ENCODE data around the gene BRME1.
"Not testable (repeated sequence)": the region's sequence is repeated elsewhere in the genome, so short reads cannot be mapped to it uniquely, and the experiment has no call there.

Gene BRME1

DNA sequence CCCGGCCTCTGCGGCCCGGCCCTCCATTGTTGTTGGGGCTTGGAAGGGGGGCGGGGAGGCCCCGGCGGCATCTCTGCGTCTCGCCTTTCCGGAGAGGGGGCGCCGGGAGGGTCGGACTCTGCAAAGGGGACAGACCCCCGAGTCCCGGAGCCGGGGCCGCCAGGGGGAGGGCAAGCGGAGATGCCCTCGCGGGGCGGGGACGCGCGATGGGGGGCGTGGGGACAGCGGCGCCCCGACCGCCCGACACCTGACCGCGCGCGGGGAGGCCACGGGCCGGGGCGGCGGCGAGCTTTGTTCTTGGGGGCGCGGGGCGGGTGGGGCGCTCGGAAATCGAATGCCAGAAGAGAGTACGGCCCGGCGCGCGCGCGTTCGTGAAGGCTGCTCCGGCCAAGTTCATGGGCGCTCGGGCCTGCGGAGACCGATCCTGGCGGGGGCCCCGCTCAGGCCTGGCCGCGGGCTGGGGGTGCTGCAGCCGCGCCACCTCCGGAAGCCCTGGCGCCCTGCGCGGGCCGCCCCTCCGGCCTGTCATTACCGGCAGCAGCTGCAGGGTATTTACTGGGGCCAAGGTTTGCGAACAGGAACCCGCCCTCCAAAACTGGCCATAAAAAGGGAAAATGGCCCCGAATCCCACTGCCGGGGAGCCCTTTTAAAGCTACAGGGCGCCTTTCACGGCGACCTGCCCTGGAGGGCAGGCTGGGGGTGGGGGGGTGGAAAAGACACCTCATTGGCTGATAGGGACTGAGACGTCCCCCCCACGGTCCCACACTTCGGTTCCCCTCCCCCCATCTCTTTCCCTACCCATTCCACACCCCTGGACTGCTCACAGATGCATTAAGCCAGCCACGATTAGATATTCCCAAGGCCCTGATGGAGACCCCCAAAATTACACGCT is 40.1 kb downstream of the BRME1 start:
- no peak for DNase-seq (ENCODE audit: low spot score)

DNA sequence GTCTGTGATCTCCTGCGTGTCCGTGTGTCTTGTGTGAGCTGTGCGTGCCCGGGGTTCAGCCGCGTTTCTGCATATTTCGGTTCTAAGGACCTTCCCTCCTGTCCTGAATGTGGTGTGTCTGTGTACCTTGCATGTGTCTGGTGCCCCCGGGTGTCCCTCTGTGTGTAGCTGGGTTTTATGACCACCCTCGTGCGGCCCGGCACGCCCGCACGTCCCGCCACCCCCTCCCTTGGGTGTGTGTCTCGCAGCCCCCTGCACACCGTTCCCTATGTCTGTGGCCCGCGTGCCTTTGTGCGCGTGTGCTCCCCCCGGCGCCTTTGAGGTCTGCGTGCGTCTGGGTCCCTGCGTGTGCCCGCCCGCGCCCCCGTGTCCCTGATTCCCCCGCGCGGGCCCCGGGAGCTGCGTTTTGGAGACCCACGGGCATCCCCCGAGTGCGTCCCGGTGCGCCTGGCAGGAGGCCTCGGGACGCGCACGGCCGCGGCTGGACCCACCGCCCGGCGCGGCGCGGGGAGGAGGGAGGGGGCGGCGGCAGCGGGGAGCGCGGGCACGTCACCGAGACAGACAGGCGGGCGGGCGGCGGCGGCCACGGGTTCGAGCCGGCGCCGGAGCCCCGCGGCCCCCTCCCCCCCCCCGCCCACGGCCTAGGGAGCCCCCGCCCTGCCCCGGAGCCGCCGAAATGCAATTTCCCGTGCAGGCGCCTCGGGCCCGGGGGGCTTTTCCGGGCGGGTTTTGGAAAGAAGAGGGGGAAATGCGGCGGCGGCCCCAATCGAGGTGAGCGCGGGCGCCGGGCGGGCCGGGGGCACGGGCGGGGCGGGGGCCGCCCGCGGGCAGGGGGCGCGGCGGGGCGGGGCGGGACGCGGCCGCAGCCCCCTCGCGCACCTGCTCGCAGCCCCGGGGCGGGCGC is 41.0 kb downstream of the BRME1 start:
- DNase-seq (ENCODE audit: low spot score) = no peak

DNA sequence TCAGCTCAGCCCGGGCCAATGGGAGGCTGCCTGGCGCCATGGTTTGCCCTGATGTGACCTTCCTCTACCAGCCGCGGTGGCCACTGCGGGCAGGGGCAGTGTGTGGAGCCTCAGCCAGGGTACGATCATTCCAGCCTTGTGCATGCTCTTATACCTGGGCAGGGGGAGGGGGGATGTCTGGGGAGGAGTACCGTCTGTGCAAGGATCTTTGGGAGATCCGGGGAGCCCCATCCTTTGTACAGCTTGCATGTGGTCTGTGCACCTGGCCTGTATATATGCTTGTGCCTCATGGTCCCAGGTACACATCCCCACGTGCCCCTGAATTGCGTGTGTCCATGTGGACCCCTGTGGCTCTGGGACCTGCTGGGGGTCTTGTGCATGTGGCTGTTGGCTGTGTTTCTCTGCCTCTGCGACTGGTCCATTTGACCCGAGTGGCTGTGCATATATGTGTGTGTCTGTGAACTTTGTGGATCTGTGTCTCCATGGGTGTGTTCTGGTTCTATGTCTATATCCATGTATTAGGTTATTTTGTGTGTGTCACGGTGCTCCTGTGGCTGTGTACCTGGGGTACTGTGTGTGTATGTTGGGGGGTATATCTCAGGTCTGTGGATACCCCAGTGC is 41.8 kb downstream of the BRME1 start:
- DNase-seq (ENCODE audit: low spot score) = no peak

DNA sequence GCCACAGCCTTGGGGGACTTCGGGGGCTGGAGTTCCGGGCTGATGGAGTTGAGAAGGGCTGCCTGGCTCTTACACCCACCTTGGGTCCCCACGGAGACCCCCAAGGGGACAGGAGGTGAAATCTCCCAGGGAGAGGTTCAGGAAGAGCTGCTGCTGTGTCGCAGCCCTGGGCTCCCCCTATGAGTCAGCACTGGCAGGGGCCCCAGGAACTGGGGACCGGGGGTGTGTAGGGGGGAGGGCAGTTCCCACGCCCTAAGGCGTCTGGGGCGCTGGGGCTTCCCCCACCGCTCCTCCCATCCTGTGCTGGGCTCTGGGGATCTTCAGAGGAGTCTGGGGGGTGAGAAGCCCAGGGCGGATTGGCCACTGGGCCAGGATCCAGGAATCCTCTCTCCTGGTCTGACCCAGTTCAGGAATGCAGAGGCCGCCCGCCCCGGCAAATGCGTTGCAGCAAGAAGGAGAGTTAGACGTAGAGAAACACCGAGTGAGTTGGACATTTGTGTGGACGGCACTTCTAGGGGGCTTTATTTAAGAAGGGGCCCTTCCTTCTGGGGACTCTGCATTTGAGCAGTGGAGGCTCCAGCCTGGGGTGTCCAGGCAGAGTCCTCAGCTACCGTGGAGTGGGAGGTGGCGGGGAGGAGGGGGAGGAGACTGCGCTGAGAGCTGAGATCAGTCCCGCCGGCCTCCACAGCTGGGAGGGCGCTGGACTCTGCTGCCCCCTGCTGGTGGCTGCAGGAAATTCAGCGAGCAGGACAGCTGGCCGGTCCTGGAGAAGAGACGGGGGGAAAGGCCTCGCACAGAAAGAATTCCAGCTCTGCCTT is 44.0 kb downstream of the BRME1 start:
- DNase-seq (ENCODE audit: low spot score) = peak; percentile 90

DNA sequence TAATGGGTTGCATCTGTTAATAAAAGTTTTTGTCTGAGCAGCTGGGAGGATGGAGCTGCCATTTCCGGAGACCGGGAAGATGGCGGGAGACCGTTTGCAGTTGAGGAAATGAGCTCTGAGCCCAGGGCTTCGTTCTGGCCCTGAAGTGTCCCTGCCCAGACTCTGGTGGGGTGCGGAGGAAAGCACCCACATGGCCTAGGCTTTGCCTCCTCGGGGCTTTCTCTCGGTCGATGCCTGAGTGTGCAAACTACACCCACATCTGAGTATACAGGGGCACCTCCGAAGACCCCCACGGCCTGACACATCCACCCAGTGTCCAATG is 44.6 kb downstream of the BRME1 start:
- DNase-seq (ENCODE audit: low spot score) = no peak

DNA sequence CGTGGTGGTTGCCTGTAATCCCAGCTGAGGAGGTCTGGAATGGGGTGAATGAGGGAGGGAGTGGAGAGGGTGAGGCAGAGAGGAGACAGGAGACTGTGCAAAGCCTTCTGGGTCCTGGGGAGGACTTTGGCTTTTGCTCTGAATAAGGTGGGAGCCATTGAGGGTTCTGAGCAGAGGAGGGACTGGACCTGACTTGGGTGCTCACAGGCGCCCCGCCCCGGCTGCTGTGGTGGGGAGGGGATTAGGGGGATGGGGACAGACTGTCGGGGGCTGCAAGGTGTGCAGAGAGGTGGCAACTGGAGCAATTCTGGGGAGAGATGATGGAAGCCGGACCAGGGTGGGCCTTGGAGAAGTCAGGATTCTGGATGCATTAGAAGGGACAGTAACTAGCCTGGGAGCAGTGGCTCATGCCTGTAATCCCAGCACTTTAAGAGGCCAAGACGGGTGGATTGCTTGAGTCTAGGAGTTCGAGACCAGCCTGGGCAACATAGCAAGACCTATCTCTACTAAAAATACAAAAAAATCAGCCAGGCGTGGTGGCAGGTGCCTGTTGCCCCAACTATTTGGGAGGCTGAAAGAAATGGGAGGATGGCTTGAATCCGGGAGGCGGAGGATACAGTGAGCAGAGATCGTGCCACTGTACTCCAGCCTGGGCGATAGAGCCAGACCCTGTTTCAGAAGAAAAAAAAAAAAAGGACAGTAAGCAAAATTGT is 45.1 kb downstream of the BRME1 start:
- DNase-seq (ENCODE audit: low spot score) = no peak

DNA sequence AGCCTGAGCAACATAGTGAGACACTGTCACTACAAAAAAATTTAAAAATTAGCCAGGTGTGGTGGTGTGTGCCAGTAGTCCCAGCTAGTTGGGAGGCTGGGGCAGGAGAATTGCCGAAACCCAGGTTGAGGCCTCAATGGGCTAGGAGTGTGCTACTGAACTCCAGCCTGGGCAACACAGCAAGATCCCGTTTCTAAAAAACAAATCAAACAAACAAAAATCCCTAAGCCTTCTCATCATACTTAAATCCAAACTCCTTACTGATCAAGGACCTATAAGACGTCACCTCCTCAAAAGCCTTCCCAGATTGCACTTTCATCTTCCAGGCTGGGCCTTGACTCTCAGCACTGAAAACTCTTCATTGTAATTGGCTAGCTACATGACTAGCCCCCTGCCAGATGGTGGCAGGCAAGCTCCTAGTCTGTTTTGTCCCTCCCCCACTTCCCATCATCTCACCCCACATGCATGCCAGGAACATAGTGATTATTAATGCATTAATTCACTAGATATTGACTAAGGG is 46.5 kb downstream of the BRME1 start:
- no peak for DNase-seq (ENCODE audit: low spot score)

DNA sequence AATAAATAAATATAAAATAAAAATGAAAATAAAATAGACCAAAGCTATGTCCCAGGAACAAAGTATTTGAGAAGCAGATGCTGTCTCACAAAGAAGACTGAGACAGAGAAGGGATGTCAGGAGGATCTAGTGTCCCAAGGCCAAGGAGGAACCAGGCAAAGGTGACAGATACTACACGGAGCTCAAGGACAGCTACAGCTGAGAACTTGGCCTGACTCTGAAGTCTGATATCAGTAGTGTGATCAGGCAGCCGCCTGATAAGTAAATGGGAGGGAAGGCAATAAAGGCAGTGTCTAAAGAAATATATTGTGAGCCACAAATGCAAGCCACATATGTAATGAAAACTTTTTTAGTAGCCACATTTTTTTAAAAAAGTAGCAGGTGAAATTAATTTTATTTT is 49.4 kb downstream of the BRME1 start:
- DNase-seq (ENCODE audit: low spot score) = peak; percentile 27

DNA sequence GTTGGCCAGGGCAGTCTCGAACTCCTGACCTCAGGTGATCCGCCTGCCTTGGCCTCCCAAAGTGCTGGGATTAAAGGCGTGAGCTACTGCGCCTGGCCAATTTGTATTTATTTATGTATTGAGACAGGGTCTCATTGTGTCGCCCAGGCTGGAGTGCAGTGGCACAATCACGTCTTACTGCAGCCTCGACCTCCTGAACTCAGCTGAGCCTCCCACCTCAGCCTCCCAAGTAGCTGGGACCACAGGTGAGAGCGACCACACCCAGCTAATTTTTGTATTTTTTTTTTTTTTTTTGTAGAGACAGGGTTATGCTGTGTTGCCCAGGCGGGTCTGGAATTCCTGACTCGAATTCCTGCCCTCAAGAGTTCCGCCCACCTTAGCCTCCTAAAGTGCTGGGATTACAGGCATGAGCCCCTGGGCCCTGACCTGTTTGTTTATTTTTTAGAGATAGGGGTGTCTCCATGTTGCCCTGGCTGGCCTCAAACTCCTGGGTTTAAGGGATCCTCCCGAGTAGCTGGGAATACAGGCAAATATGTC is 53.7 kb downstream of the BRME1 start:
- DNase-seq (ENCODE audit: low spot score) = not testable (repeated sequence)

DNA sequence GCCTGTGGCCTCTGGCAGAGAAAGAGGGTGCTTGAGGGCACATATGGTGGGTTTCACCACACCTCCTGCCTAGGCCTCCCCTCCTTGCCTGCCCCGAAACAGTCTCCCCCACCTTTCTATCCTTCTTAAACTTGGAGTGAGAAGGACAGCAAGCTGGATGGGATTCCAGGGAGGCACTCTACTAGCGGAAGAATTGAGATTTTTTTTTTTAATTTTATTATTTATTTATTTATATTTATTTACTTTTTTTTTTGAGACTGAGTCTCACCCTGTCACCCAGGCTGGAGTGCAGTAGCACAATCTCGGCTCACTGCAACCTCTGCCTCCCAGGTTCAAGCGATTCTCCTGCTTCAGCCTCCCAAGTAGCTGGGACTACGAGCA is 54.2 kb downstream of the BRME1 start:
- DNase-seq (ENCODE audit: low spot score) = not testable (repeated sequence)

DNA sequence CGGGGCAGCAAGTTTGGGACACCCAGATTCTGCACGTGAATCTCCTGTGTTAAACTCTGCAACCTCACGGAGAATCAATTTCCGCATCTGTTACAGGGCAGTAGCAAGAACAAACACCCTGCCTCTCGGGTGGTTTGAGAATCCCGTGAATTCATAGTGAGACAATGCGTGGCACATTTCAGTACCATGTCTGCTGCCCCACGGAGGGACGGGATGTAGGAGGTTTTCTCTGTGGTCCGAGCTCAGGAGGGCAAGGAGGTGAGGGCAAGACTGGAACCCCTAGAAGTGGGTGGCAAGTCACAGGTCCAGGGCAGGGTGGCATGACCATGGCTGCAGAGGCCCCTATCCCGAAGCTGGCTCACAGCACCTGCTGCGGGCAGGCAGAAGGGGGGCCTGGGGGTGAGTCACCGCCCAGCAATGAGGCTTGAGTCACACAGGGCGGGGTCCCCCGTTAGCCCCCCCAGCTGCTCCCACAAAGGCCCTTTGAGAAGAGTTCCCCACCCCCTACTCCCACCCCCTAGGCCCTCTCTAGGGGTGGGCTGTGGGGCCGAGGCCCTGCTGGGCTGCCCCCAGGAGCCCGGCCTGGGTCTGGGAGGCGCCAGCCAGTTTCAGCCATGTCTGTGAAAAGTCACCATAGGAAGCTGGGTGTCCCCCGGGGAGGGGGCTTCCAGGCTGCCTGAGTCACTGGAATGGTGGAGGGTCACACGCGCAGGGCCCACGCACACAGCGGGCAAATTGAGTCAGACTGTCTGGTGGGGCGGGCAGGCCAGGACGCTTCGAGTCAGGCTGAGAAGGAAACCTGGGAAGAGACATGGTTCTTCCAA is 54.8 kb downstream of the BRME1 start:
- DNase-seq (ENCODE audit: low spot score) = peak; percentile 84

DNA sequence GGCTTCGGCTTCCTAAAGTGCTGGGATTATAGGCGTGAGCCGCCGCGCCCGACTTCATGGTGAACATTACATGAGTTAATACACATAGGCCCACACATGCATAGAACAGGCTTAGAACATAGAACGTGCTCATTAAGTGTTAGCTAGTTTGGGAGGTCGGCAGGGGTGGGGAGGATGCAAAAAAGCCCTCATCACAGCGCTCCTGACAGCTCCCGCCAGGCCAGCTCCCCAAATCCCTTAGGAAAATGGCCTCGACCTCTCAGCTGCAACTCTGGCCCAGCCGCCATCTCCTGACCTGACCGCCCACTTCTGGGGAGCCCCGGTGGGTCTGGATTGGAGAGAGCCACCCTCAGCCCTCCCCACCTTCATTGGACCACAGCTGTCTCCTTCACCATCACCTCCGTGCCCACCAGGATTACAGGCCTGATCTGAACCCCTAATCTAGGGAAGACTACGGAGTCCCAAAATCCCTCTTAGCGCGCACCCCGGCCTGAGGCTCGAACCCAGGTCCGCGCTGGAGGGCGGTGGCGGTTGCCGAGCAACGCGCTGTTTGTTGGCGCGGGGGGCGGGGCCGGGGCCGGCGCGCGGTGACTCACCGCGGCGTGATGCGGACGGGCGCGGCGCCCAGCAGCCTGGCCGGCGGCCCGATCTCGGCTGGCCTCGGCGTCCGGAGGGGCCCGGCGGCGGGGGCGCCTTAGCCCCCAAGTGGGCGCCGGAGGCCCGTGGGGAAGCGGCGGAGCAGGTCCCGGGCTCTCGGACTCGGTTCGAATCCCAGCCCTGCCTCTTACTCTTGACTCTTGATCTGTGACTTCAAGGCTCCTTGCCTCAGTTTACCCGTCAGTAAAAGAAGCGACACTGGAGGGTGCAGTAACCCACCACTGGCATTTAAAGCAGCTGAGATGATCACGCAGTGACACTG is 55.7 kb downstream of the BRME1 start:
- DNase-seq (ENCODE audit: low spot score) = peak; percentile 89

DNA sequence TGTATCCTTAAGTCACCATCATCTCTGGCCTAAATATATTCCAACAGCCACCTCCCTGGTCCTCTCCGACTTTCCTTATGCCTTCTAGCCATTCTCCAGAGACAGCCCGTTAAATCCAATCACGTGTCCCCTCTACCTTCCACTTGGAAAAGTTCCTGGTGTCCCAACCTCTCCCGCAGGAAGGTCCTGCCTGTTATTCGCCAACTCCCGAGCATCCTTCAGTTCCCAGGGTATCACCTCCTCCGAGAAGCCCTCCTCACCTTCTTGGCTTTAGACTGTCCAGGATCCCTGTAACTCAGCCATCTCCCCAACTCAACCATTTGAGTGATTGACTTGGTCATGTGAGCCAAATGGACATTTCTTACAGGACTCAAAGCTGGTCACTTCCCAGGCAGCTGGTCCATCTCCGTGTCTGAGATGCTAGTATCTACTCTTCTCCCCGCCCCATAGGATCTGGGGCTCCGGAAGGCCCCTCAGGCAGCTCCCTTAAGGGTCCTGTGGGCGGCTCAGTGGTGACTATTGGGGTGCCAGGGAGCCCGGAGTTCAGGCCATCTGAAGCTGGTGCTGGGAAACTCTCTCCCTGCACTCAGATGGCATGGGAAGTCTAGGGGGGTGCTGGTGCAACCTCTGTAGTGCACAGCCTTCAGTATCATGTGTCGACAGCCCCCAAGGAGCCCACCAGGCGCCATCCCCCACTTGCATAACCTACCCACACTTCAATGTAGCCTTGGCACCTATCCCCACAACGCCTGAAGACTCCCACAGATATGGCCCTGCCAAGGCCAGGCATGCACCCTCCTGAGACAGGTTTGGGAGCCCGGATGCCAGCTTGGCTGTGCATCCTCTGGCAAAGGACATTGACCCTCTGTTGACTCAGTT is 56.9 kb downstream of the BRME1 start:
- DNase-seq (ENCODE audit: low spot score) = peak; percentile 32

DNA sequence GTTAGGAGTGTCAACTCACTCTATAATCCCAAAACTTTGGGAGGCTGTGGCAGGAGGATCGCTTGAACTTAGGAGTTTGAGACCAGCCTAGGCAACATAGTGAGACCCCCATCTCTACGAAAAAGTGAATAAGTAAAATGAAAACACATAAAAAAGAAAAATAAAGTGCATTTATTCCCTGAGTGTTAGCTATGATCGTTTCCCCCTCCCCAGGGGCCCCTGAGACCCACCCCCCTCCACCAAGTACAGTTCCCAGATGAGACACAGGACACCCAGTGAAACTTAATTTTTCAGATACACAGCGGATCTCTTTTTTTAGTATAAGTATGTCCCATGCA is 57.6 kb downstream of the BRME1 start:
- no peak for DNase-seq (ENCODE audit: low spot score)

DNA sequence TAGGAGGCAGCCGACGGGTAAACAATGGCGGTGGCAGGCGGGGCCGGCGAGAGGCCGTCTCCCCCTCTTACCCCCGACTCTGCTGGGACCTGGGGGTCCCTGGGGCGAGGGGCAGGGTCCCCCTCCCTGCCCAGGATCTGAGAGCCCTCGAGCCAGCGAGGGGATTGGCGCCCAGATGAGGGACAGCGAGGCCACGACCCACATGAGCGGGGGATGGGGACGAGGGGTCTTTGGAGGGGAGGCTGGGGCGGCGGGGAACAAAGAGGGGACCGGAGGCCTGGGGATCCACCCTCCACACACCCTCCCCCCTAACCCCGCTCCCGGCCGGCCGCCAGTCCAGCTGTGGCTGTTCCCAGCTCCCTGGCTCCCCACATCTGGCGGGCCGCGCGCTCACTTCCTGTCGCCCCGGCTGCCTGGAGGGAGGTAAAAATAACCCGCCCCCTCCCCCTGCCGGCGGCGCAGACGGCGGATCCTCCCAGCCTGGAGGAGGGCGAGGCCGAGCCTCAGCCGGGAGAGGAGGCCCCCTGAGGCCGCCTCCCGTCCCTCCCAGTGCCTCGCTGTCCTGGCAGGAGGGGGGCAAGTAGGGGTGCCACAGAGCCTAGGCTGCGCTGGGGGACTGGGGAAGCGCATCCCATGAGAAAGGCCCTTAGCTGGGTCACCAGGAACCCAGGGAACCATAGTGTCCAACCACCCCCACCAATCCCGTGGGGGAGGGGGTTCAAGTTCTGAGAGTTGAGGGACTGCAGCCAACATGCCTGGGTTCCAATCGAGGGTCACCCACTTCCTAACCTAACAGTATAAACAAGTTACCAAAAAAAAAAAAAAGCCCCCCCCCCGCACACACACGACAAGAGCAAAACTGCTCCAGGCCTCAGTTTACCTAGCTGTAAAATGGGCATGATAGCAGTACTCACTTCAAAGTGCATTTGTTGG is 58.2 kb downstream of the BRME1 start:
- DNase-seq (ENCODE audit: low spot score) = peak; percentile 80

DNA sequence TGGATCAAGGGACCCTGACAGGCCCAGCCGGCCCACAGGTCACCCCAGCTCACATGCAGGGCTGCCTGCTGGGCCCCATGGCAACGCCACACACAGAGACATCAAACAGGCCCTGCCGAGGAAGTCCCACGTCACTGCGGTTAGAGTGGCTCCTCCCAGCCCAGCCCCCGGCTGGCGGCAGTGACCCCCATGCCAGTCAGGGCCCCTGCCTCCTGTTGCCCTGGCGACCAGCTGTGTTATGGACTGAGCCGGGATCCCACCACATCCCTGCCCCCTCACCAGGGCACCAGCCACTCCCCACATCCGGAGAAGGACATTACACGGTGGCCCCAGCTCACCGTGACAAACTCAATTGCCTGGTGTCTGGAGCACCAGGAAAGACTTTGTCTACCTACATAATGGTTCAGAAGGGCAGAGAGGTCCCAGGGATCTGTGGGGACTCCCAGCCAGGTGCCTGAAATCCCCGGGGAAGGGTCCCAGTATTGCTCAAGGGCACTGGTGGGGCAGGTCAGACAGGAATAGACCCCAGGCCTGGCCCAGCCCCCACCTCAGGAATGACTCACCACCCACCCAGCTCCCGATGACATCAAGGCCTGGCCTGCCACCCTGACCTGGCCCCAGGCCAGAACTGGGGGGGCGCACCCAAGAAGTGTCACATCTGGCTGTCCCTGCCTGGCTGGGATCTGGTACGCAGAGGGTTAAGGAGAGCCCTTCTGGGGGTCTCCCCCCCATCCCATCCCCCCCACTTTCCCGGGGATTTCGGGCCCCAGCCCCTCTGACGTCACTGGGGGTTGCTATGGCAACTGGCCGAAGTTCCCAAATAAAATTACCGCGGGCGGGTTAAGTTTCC is 59.1 kb downstream of the BRME1 start:
- DNase-seq (ENCODE audit: low spot score) = peak; percentile 94
